Gastrocnemius medialis (tissue), 4 donors: ENCODE data around the gene CIB2.

Experiments used
- POLR2A ChIP-seq, 2 donors: fragments of 450-650 bp; IDR thresholded peaks; one replicate each; pipeline ENCODE4 v1.6.1; 2017; ENCODE audit warnings: antibody characterized with exemption in 2 of 2, mild to moderate bottlenecking in 2 of 2, moderate library complexity in 2 of 2
- TF ChIP-seq, protein P1 (sequence below), 5 experiments: fragments of 450-650 bp in 3 of 5; fragments of 200-600 bp in 2 of 5; sonication (generic) in 2 of 5; IDR thresholded peaks in 4 of 5; conservative IDR thresholded peaks in 1 of 5; 1 replicate in 4 of 5; 2 replicates in 1 of 5; pipeline ENCODE4 v1.5.1; 2016 to 2019; ENCODE audit warnings: antibody characterized with exemption in 5 of 5, mild to moderate bottlenecking in 3 of 5, moderate library complexity in 3 of 5

DNA sequence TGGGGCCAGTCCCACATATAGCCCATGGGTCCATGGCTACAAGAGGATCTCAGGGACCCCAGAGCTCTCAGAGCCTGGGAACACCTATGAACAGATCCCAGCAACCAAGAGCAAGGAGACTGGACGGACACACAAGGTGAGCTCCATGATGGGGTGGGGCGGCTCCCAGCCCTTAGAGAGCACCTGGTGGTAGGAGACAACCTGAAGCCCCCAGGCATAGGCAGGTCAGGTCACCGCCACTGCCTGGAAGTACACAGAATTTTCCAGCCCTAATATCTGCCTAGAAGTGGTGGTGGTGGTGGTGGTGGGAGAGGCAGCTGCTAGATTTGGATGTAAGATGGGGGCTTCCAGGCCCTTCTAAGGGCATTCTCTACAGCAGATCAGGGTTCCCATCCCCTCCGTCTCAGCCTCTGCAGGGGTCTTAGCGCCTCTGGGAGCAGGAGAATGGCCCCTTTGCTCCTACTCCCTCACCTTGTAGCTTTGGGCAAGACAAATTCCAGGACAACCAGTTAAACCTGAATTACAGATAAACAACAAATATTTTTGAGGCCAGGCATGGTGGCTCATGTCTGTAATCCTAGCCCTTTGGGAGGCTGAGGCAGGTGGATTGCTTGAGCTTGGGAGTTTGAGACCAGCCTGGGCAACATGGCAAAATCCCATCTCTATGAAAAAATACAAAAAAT lies 29.7 kb downstream of the CIB2 start:
- TF ChIP-seq POLR2A (IDR thresholded peaks at IDR 0.05), result no peak
- TF ChIP-seq, protein P1, sequence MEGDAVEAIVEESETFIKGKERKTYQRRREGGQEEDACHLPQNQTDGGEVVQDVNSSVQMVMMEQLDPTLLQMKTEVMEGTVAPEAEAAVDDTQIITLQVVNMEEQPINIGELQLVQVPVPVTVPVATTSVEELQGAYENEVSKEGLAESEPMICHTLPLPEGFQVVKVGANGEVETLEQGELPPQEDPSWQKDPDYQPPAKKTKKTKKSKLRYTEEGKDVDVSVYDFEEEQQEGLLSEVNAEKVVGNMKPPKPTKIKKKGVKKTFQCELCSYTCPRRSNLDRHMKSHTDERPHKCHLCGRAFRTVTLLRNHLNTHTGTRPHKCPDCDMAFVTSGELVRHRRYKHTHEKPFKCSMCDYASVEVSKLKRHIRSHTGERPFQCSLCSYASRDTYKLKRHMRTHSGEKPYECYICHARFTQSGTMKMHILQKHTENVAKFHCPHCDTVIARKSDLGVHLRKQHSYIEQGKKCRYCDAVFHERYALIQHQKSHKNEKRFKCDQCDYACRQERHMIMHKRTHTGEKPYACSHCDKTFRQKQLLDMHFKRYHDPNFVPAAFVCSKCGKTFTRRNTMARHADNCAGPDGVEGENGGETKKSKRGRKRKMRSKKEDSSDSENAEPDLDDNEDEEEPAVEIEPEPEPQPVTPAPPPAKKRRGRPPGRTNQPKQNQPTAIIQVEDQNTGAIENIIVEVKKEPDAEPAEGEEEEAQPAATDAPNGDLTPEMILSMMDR (IDR thresholded peaks at IDR 0.05 in 4 of 5, conservative IDR thresholded peaks at IDR 0.05 in 1 of 5), result no peak
